Measurements from ENCODE around the gene NAT9.

DNA sequence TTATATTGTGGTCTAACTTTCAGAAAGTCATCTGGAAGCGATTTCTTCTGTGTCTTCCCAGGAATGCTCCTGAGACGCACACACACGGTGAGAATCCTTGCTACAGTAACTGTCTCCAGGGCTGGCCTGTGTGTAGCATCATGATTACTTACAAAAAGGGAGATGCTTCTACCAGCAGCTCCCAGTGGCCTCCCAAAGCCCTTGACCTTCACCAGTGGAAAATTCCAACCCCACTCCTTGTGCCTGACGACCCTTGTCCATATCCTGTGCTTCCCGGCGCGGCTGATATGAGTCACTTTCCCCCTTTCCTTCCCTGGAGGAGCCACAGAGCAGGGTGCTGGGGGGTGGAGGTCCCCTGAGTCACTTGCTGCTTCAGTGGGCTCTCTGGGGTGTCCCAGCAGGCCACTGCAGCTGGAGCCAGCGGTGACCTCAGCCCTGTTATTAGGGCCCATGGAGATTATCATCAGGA is 22.1 kb upstream of the NAT9 start:
- TF ChIP-seq, protein P1, sequence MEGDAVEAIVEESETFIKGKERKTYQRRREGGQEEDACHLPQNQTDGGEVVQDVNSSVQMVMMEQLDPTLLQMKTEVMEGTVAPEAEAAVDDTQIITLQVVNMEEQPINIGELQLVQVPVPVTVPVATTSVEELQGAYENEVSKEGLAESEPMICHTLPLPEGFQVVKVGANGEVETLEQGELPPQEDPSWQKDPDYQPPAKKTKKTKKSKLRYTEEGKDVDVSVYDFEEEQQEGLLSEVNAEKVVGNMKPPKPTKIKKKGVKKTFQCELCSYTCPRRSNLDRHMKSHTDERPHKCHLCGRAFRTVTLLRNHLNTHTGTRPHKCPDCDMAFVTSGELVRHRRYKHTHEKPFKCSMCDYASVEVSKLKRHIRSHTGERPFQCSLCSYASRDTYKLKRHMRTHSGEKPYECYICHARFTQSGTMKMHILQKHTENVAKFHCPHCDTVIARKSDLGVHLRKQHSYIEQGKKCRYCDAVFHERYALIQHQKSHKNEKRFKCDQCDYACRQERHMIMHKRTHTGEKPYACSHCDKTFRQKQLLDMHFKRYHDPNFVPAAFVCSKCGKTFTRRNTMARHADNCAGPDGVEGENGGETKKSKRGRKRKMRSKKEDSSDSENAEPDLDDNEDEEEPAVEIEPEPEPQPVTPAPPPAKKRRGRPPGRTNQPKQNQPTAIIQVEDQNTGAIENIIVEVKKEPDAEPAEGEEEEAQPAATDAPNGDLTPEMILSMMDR (IDR thresholded peaks at IDR 0.05) = no peak
- TF ChIP-seq CHD4 (IDR thresholded peaks at IDR 0.05; ENCODE audit: borderline replicate concordance) (no peak), RFX5 (IDR thresholded peaks at IDR 0.05) (no peak), POLR2A (IDR thresholded peaks at IDR 0.05; ENCODE audit: low read length) (no peak), SMC3 (IDR thresholded peaks at IDR 0.05) (no peak), FOSB (CRISPR knock-in tag; IDR thresholded peaks at IDR 0.05) (no peak), RAD21 (conservative IDR thresholded peaks at IDR 0.05 in 1 of 2, IDR thresholded peaks at IDR 0.05 in 1 of 2) (no peak), POLR2AphosphoS2 (conservative IDR thresholded peaks at IDR 0.05; ENCODE audit: low read length) (no peak), CBX2 (IDR thresholded peaks at IDR 0.05; ENCODE audit: borderline replicate concordance, low read depth) (no peak), CEBPB (IDR thresholded peaks at IDR 0.05) (no peak), RCOR1 (IDR thresholded peaks at IDR 0.05; ENCODE audit: low read depth, low read length) (no peak), SREBF2 (IDR thresholded peaks at IDR 0.05) (no peak), HDAC2 (IDR thresholded peaks at IDR 0.05) (no peak)
- TF ChIP-seq, protein P2, sequence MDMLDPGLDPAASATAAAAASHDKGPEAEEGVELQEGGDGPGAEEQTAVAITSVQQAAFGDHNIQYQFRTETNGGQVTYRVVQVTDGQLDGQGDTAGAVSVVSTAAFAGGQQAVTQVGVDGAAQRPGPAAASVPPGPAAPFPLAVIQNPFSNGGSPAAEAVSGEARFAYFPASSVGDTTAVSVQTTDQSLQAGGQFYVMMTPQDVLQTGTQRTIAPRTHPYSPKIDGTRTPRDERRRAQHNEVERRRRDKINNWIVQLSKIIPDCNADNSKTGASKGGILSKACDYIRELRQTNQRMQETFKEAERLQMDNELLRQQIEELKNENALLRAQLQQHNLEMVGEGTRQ (IDR thresholded peaks at IDR 0.05) = no peak

All from A549 (cell line).